Neural cell (in vitro differentiated cells): ENCODE measurements around the gene CCL8. TPM values are rescaled to one million over a fixed set of nuclear protein-coding genes. Genes with fewer than 3 reads are reported as not detected.

Experiments
- H2AFZ ChIP-seq: fragments of 200-600, 300-800 bp; sonication (generic), shearing (Covaris generic); 2 replicates; pipeline ENCODE4 v1.6.0; 2014; ENCODE audit warnings: low read depth, mild to moderate bottlenecking, antibody characterized with exemption, low read length, moderate library complexity
- H3F3A ChIP-seq: fragments of 200-600 bp; shearing (Covaris generic); 2 replicates; pipeline ENCODE4 v1.6.1; 2016; ENCODE audit warnings: mild to moderate bottlenecking, moderate library complexity, mixed read lengths, antibody characterized with exemption, low read length; ENCODE audit not compliant: insufficient read depth, poor library complexity, severe bottlenecking
- H3K27ac ChIP-seq: fragments of 200-600, 300-800 bp; sonication (generic), shearing (Covaris generic); 2 replicates; pipeline ENCODE4 v1.5.1; 2014; ENCODE audit warnings: mild to moderate bottlenecking, low read length, moderate library complexity
- H3K27me3 ChIP-seq: fragments of 300-800, 200-600 bp; sonication (generic), shearing (Covaris generic); 2 replicates; pipeline ENCODE4 v1.6.0; 2014; ENCODE audit warnings: mild to moderate bottlenecking, low read depth, low read length, moderate library complexity; ENCODE audit not compliant: insufficient read depth
- H3K36me3 ChIP-seq: fragments of 300-800, 200-600 bp; sonication (generic), shearing (Covaris generic); 2 replicates; pipeline ENCODE4 v1.5.1; 2014; ENCODE audit warnings: mild to moderate bottlenecking, antibody characterized with exemption, low read length, moderate library complexity; ENCODE audit not compliant: insufficient read depth
- H3K4me2 ChIP-seq: fragments of 300-800, 200-600 bp; sonication (generic), shearing (Covaris generic); 2 replicates; pipeline ENCODE4 v1.6.0; 2014; ENCODE audit warnings: mild to moderate bottlenecking, low read length
- H3K4me3 ChIP-seq: fragments of 300-800, 200-600 bp; sonication (generic), shearing (Covaris generic); 2 replicates; pipeline ENCODE4 v1.5.1; 2014; ENCODE audit warnings: mild to moderate bottlenecking, low read length, moderate library complexity
- H3K79me2 ChIP-seq: fragments of 200-600 bp; shearing (Covaris generic); replicated peaks from 2 replicates; pipeline ENCODE4 v1.6.0; 2014; ENCODE audit warnings: mild to moderate bottlenecking, low read length, moderate library complexity; ENCODE audit not compliant: insufficient read depth
- H3K9ac ChIP-seq: fragments of 300-800, 200-600 bp; sonication (generic), shearing (Covaris generic); 2 replicates; pipeline ENCODE4 v1.6.1; 2016; ENCODE audit warnings: mild to moderate bottlenecking, low read length, mixed read lengths
- H3K9me2 ChIP-seq: fragments of 200-600 bp; shearing (Covaris generic); 2 replicates; pipeline ENCODE4 v1.6.1; 2016; ENCODE audit warnings: mild to moderate bottlenecking, low read length, mixed read lengths; ENCODE audit not compliant: insufficient read depth
- H3K9me3 ChIP-seq: fragments of 200-600, 300-800 bp; sonication (generic), shearing (Covaris generic); 2 replicates; pipeline ENCODE4 v1.6.1; 2016; ENCODE audit warnings: mild to moderate bottlenecking, mixed run types, low read length, moderate library complexity, mixed read lengths
- H4K20me1 ChIP-seq: fragments of 200-600 bp; shearing (Covaris generic); 2 replicates; pipeline ENCODE4 v1.6.1; 2016; ENCODE audit warnings: mild to moderate bottlenecking, mixed run types; ENCODE audit not compliant: insufficient read depth
- EP300 ChIP-seq: fragments of 450-650 bp; conservative IDR thresholded peaks from 2 replicates; pipeline ENCODE4 v1.6.1; 2014; ENCODE audit warnings: antibody characterized with exemption, mild to moderate bottlenecking, moderate library complexity; ENCODE audit not compliant: poor library complexity, severe bottlenecking
- EZH2 ChIP-seq: fragments of 200-600, 300-800 bp; shearing (Covaris generic), sonication (generic); IDR thresholded peaks from 2 replicates; pipeline ENCODE4 v1.6.1; 2014; ENCODE audit warnings: antibody characterized with exemption, low read length, borderline replicate concordance, mild to moderate bottlenecking; ENCODE audit not compliant: insufficient read depth, poor library complexity, severe bottlenecking
- MXI1 ChIP-seq: fragments of 450-650 bp; conservative IDR thresholded peaks from 2 replicates; pipeline ENCODE4 v1.6.1; 2014; ENCODE audit warnings: antibody characterized with exemption, mild to moderate bottlenecking; ENCODE audit not compliant: poor library complexity, severe bottlenecking
- POLR2AphosphoS5 ChIP-seq: IDR thresholded peaks from 2 replicates; pipeline ENCODE4 v1.6.1; 2012
- RAD21 ChIP-seq: fragments of 450-650 bp; conservative IDR thresholded peaks from 2 replicates; pipeline ENCODE4 v1.6.1; 2014; ENCODE audit warnings: antibody characterized with exemption, mild to moderate bottlenecking, moderate library complexity
- SMC3 ChIP-seq: fragments of 450-650 bp; conservative IDR thresholded peaks from 2 replicates; pipeline ENCODE4 v1.6.1; 2014; ENCODE audit warnings: antibody characterized with exemption, mild to moderate bottlenecking, moderate library complexity; ENCODE audit not compliant: poor library complexity
- TAF1 ChIP-seq: IDR thresholded peaks from 2 replicates; pipeline ENCODE4 v1.6.1; 2012; ENCODE audit warnings: low read depth
- polyA plus RNA-seq: library from polyadenylated mRNA; depleted of rRNA; stranded (reverse); fragments of >200 nt; gene quantifications from 2 replicates; pipeline ENCODE4 v1.2.3, GENCODE V29; 2014
- TF ChIP-seq, protein P1 (sequence below): fragments of 450-650 bp; IDR thresholded peaks from 2 replicates; pipeline ENCODE4 v1.5.1; 2014; ENCODE audit warnings: antibody characterized with exemption, mild to moderate bottlenecking, moderate library complexity; ENCODE audit not compliant: poor library complexity, severe bottlenecking
- TF ChIP-seq, protein P2 (sequence below): IDR thresholded peaks from 2 replicates; pipeline ENCODE4 v1.6.1; 2012; ENCODE audit warnings: borderline replicate concordance

CCL8 gene
- polyA plus RNA-seq, 1 donor from 2014 or later, result not detected

DNA sequence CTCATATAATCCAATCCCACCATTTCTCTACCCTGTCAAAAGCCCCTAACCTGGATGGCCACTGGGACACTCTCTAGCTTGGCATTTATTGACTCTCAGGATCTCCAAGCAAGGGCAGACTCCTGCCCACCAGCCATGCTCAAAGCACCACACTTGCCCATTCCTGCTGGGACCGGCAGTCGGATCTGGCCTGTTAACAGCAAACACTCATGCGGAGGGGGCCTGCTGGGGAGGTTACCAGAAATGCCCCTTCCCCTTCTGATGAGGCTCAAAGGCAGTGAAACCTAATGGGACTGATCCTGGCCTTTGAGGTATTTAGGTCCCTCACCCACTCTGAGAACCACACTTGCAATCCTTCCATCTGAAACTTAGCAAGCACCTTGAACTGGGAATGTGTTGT, 50.3 kb downstream of the CCL8 start:
- H3K27ac ChIP-seq, result no peak overlapping the region
- H3K27me3 ChIP-seq, result no peaks in the 10 kb centered on the region
- no peak overlapping the region for H3K4me2 ChIP-seq
- no peaks in the 10 kb centered on the region for H3K9me3 ChIP-seq
- H3K79me2 ChIP-seq, result no peaks in the 10 kb centered on the region
- no peaks in the 10 kb centered on the region for H3F3A ChIP-seq
- no peak overlapping the region for H2AFZ ChIP-seq
- no peaks in the 10 kb centered on the region for H3K9me2 ChIP-seq
- no peaks in the 10 kb centered on the region for H3K36me3 ChIP-seq
- no peak for TF ChIP-seq POLR2AphosphoS5
- TF ChIP-seq, protein P1, sequence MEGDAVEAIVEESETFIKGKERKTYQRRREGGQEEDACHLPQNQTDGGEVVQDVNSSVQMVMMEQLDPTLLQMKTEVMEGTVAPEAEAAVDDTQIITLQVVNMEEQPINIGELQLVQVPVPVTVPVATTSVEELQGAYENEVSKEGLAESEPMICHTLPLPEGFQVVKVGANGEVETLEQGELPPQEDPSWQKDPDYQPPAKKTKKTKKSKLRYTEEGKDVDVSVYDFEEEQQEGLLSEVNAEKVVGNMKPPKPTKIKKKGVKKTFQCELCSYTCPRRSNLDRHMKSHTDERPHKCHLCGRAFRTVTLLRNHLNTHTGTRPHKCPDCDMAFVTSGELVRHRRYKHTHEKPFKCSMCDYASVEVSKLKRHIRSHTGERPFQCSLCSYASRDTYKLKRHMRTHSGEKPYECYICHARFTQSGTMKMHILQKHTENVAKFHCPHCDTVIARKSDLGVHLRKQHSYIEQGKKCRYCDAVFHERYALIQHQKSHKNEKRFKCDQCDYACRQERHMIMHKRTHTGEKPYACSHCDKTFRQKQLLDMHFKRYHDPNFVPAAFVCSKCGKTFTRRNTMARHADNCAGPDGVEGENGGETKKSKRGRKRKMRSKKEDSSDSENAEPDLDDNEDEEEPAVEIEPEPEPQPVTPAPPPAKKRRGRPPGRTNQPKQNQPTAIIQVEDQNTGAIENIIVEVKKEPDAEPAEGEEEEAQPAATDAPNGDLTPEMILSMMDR, result no peak
- no peak for TF ChIP-seq TAF1
- TF ChIP-seq RAD21, result no peak
- TF ChIP-seq SMC3, result no peak
- TF ChIP-seq EZH2, result no peak
- no peak for TF ChIP-seq MXI1
- no peak for TF ChIP-seq EP300
- TF ChIP-seq, protein P2, sequence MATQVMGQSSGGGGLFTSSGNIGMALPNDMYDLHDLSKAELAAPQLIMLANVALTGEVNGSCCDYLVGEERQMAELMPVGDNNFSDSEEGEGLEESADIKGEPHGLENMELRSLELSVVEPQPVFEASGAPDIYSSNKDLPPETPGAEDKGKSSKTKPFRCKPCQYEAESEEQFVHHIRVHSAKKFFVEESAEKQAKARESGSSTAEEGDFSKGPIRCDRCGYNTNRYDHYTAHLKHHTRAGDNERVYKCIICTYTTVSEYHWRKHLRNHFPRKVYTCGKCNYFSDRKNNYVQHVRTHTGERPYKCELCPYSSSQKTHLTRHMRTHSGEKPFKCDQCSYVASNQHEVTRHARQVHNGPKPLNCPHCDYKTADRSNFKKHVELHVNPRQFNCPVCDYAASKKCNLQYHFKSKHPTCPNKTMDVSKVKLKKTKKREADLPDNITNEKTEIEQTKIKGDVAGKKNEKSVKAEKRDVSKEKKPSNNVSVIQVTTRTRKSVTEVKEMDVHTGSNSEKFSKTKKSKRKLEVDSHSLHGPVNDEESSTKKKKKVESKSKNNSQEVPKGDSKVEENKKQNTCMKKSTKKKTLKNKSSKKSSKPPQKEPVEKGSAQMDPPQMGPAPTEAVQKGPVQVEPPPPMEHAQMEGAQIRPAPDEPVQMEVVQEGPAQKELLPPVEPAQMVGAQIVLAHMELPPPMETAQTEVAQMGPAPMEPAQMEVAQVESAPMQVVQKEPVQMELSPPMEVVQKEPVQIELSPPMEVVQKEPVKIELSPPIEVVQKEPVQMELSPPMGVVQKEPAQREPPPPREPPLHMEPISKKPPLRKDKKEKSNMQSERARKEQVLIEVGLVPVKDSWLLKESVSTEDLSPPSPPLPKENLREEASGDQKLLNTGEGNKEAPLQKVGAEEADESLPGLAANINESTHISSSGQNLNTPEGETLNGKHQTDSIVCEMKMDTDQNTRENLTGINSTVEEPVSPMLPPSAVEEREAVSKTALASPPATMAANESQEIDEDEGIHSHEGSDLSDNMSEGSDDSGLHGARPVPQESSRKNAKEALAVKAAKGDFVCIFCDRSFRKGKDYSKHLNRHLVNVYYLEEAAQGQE, result no peak
- H3K4me3 ChIP-seq, result no peak overlapping the region
- H4K20me1 ChIP-seq, result no peaks in the 10 kb centered on the region
- no peak overlapping the region for H3K9ac ChIP-seq

DNA sequence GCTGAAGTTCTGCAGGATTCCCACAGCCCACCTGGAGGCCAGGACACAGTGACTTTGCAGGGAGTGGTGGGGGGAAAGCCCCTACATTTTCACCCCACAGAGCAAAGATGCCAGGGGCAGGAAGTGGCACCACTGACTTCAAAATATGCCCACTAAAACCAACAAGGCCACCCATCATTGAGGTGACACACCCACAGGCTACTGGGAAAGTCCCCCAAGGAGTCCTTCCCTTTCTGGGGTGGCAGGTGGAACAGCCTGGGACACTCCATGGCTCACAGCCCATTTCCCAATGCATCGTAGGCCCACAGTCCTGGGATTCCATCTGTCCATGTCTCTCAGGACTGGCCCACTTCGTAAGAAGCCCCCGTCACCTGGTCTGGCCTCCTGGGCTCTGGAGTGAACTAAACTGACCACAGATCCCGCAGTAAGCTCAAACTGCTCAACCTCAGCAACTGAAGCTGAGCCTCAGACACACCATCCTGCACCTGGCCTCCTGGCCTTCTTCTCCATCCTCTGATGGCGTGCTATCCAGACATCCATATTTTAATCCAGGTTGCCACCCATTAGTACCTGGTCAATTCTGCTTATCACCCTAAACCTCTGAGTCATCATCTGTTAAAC, 51.3 kb downstream of the CCL8 start:
- no peaks in the 10 kb centered on the region for H3K27me3 ChIP-seq
- no peaks in the 10 kb centered on the region for H3K79me2 ChIP-seq
- no peak overlapping the region for H3K4me2 ChIP-seq
- H3K36me3 ChIP-seq, result no peaks in the 10 kb centered on the region
- no peaks in the 10 kb centered on the region for H3F3A ChIP-seq
- no peak overlapping the region for H3K4me3 ChIP-seq
- no peaks in the 10 kb centered on the region for H4K20me1 ChIP-seq
- H3K9me2 ChIP-seq, result no peaks in the 10 kb centered on the region
- no peak overlapping the region for H3K9ac ChIP-seq
- no peak overlapping the region for H2AFZ ChIP-seq
- no peak overlapping the region for H3K27ac ChIP-seq
- no peak for TF ChIP-seq MXI1
- no peak for TF ChIP-seq RAD21
- TF ChIP-seq POLR2AphosphoS5, result no peak
- no peak for TF ChIP-seq TAF1
- TF ChIP-seq, protein P2, result no peak
- no peak for TF ChIP-seq SMC3
- H3K9me3 ChIP-seq, result no peaks in the 10 kb centered on the region
